SJCRH30 (cell line): Measurements from ENCODE around the gene GALC. TPM values are rescaled to one million over a fixed set of nuclear protein-coding genes. Genes with fewer than 3 reads are reported as not detected.

Source experiments
- DNase-seq, 2 experiments: peaks; one replicate each; pipeline ENCODE4 v3.0.0-alpha.2; 2015 to 2020
- H3K27ac ChIP-seq: fragments of 250-450 bp; sonication (Bioruptor Pico); 2 replicates; pipeline ENCODE4 v1.5.1; 2020; ENCODE audit warnings: mild to moderate bottlenecking, moderate library complexity
- H3K27me3 ChIP-seq: fragments of 250-450 bp; sonication (Bioruptor Pico); 2 replicates; pipeline ENCODE4 v1.5.1; 2020; ENCODE audit warnings: mild to moderate bottlenecking, moderate library complexity
- H3K36me3 ChIP-seq: fragments of 250-450 bp; sonication (Bioruptor Pico); 2 replicates; pipeline ENCODE4 v1.5.1; 2020; ENCODE audit warnings: mild to moderate bottlenecking, moderate library complexity
- H3K4me1 ChIP-seq: fragments of 250-450 bp; sonication (Bioruptor Pico); 2 replicates; pipeline ENCODE4 v1.5.1; 2020; ENCODE audit warnings: mild to moderate bottlenecking, moderate library complexity
- H3K4me3 ChIP-seq: fragments of 250-450 bp; sonication (Bioruptor Pico); 2 replicates; pipeline ENCODE4 v1.5.1; 2020; ENCODE audit warnings: mild to moderate bottlenecking, moderate library complexity
- H3K9me3 ChIP-seq: fragments of 250-450 bp; sonication (Bioruptor Pico); replicated peaks from 2 replicates; pipeline ENCODE4 v1.5.1; 2020; ENCODE audit warnings: mild to moderate bottlenecking, moderate library complexity
- total RNA-seq: library from RNA; depleted of rRNA; stranded (reverse); fragments of >200 nt; shearing (Covaris generic); gene quantifications from 2 replicates; pipeline ENCODE4 v1.2.3, GENCODE V29; 2014

The GALC gene
- total RNA-seq, 1 experiment from 2014 or later, result 1.8 TPM

- peak in 1 of 2 experiments; percentile 59 for DNase-seq
- H3K36me3 ChIP-seq, result no peaks in the 10 kb centered on the region
- peak overlapping the region; percentile 28 for H3K4me3 ChIP-seq
- H3K9me3 ChIP-seq, result no peaks in the 10 kb centered on the region
- H3K27me3 ChIP-seq, result no peaks in the 10 kb centered on the region
- peak overlapping the region; percentile 97 for H3K27ac ChIP-seq
- H3K4me1 ChIP-seq, result peaks cover 37% of the 10 kb centered on the region
Observed at GRCh38 chr14:87996291-87996592, 3.3 kb upstream of the GALC start.

- Histone ChIP-seq H3K4me1 (peaks cover 37% of the 10 kb centered on the region), H3K36me3 (no peaks in the 10 kb centered on the region), H3K27ac (peak overlapping the region; percentile 97), H3K4me3 (peak overlapping the region; percentile 28), H3K9me3 (no peaks in the 10 kb centered on the region), H3K27me3 (no peaks in the 10 kb centered on the region)
- peak; percentile 83 to 95 for DNase-seq
Observed at GRCh38 chr14:87995500-87996290, 2.7 kb upstream of the GALC start.

GRCh38 chr14:87994974-87995373 lies 2.0 kb upstream of the GALC start:
- Histone ChIP-seq H3K36me3 (no peaks in the 10 kb centered on the region), H3K9me3 (no peaks in the 10 kb centered on the region), H3K4me3 (peak overlapping the region; percentile 17; the same call in 1 of the 2 replicates), H3K4me1 (peaks cover 37% of the 10 kb centered on the region), H3K27me3 (no peaks in the 10 kb centered on the region), H3K27ac (peak overlapping the region; percentile 97)
- peak; percentile 77 to 93 for DNase-seq

- H3K9me3 ChIP-seq, result no peaks in the 10 kb centered on the region
- no peak for DNase-seq
- H3K36me3 ChIP-seq, result no peaks in the 10 kb centered on the region
- H3K4me3 ChIP-seq, result no peak overlapping the region
- peaks cover 37% of the 10 kb centered on the region for H3K4me1 ChIP-seq
- H3K27me3 ChIP-seq, result no peaks in the 10 kb centered on the region
- no peak overlapping the region for H3K27ac ChIP-seq
Observed at GRCh38 chr14:87992346-87992717, 650 bp downstream of the GALC start.

- H3K27me3 ChIP-seq, result no peaks in the 10 kb centered on the region
- H3K4me3 ChIP-seq, result no peak overlapping the region
- peaks cover 25% of the 10 kb centered on the region for H3K4me1 ChIP-seq
- H3K36me3 ChIP-seq, result no peaks in the 10 kb centered on the region
- DNase-seq, result no peak
- H3K9me3 ChIP-seq, result no peaks in the 10 kb centered on the region
- no peak overlapping the region for H3K27ac ChIP-seq
Observed at GRCh38 chr14:87990682-87991081, 2.3 kb downstream of the GALC start.

GRCh38 chr14:87989956-87990299 lies 3.1 kb downstream of the GALC start:
- H3K4me3 ChIP-seq, result no peak overlapping the region
- H3K36me3 ChIP-seq, result no peaks in the 10 kb centered on the region
- H3K27ac ChIP-seq, result no peak overlapping the region
- H3K27me3 ChIP-seq, result no peaks in the 10 kb centered on the region
- H3K4me1 ChIP-seq, result peaks cover 20% of the 10 kb centered on the region
- no peak for DNase-seq
- no peaks in the 10 kb centered on the region for H3K9me3 ChIP-seq

GRCh38 chr14:87989221-87989955 lies 3.6 kb downstream of the GALC start:
- no peak for DNase-seq
- H3K4me3 ChIP-seq, result no peak overlapping the region
- H3K27ac ChIP-seq, result no peak overlapping the region
- no peaks in the 10 kb centered on the region for H3K36me3 ChIP-seq
- peaks cover 14% of the 10 kb centered on the region for H3K4me1 ChIP-seq
- H3K27me3 ChIP-seq, result no peaks in the 10 kb centered on the region
- no peaks in the 10 kb centered on the region for H3K9me3 ChIP-seq

GRCh38 chr14:87979689-87980088 lies 13.3 kb downstream of the GALC start:
- no peak for DNase-seq
- Histone ChIP-seq H3K36me3 (no peaks in the 10 kb centered on the region), H3K27me3 (no peaks in the 10 kb centered on the region), H3K4me3 (no peak overlapping the region), H3K4me1 (no peaks in the 10 kb centered on the region), H3K9me3 (no peaks in the 10 kb centered on the region; the same call in 1 of the 2 replicates), H3K27ac (no peak overlapping the region)

- H3K36me3 ChIP-seq, result no peaks in the 10 kb centered on the region
- no peaks in the 10 kb centered on the region for H3K4me1 ChIP-seq
- no peaks in the 10 kb centered on the region for H3K27me3 ChIP-seq
- no peak overlapping the region for H3K27ac ChIP-seq
- DNase-seq, result no peak
- H3K4me3 ChIP-seq, result no peak overlapping the region
- no peaks in the 10 kb centered on the region; the same call in 1 of the 2 replicates for H3K9me3 ChIP-seq
Observed at GRCh38 chr14:87975636-87976035, 17.3 kb downstream of the GALC start.

GRCh38 chr14:87971010-87971409 lies 22.0 kb downstream of the GALC start:
- Histone ChIP-seq H3K36me3 (no peaks in the 10 kb centered on the region), H3K27ac (no peak overlapping the region), H3K4me3 (no peak overlapping the region), H3K9me3 (no peaks in the 10 kb centered on the region), H3K4me1 (no peaks in the 10 kb centered on the region), H3K27me3 (no peaks in the 10 kb centered on the region)
- no peak for DNase-seq

- no peak for DNase-seq
- Histone ChIP-seq H3K9me3 (no peaks in the 10 kb centered on the region), H3K27ac (no peak overlapping the region), H3K27me3 (no peaks in the 10 kb centered on the region), H3K36me3 (no peaks in the 10 kb centered on the region), H3K4me3 (no peak overlapping the region), H3K4me1 (no peaks in the 10 kb centered on the region)
Observed at GRCh38 chr14:87967496-87967895, 25.5 kb downstream of the GALC start.

GRCh38 chr14:87966816-87967215 lies 26.2 kb downstream of the GALC start:
- Histone ChIP-seq H3K9me3 (no peaks in the 10 kb centered on the region), H3K4me1 (no peaks in the 10 kb centered on the region), H3K4me3 (no peak overlapping the region), H3K27ac (no peak overlapping the region), H3K27me3 (no peaks in the 10 kb centered on the region), H3K36me3 (no peaks in the 10 kb centered on the region)
- DNase-seq, result no peak

GRCh38 chr14:87961246-87961645 lies 31.7 kb downstream of the GALC start:
- H3K27ac ChIP-seq, result no peak overlapping the region
- H3K4me3 ChIP-seq, result no peak overlapping the region
- no peaks in the 10 kb centered on the region for H3K4me1 ChIP-seq
- no peaks in the 10 kb centered on the region for H3K36me3 ChIP-seq
- H3K9me3 ChIP-seq, result no peaks in the 10 kb centered on the region
- no peaks in the 10 kb centered on the region for H3K27me3 ChIP-seq
- DNase-seq, result no peak

GRCh38 chr14:87960013-87960787 lies 32.8 kb downstream of the GALC start:
- no peaks in the 10 kb centered on the region for H3K4me1 ChIP-seq
- no peaks in the 10 kb centered on the region for H3K36me3 ChIP-seq
- H3K9me3 ChIP-seq, result no peaks in the 10 kb centered on the region
- no peak for DNase-seq
- H3K27ac ChIP-seq, result no peak overlapping the region
- no peak overlapping the region for H3K4me3 ChIP-seq
- no peaks in the 10 kb centered on the region for H3K27me3 ChIP-seq

GRCh38 chr14:87955501-87955900 lies 37.5 kb downstream of the GALC start:
- peaks cover 6% of the 10 kb centered on the region; the same call in 1 of the 2 replicates for H3K4me1 ChIP-seq
- no peak for DNase-seq

More at GRCh38 chr14:87955501-87955900, 37.5 kb downstream of the GALC start:
- no peak overlapping the region for H3K27ac ChIP-seq
- no peaks in the 10 kb centered on the region for H3K36me3 ChIP-seq
- no peaks in the 10 kb centered on the region for H3K9me3 ChIP-seq
- H3K27me3 ChIP-seq, result no peaks in the 10 kb centered on the region
- H3K4me3 ChIP-seq, result no peak overlapping the region
